T1000 (cell line): ENCODE measurements around the gene ZDHHC14.
"Not testable (repeated sequence)": the region's sequence is repeated elsewhere in the genome, so short reads cannot be mapped to it uniquely, and the experiment has no call there.

Experiments
- DNase-seq: peaks from one replicate; lab custom pipeline; 2025; ENCODE audit warnings: mixed read lengths; lab: John Stamatoyannopoulos, UW

The ZDHHC14 gene

GRCh38 chr6:157381631-157382621 is 936 bp downstream of the ZDHHC14 start:
- DNase-seq = peak; percentile 4

GRCh38 chr6:157382821-157383220 is 1.8 kb downstream of the ZDHHC14 start:
- DNase-seq = no peak

- no peak for DNase-seq
Observed at GRCh38 chr6:157383471-157383870, 2.5 kb downstream of the ZDHHC14 start.

GRCh38 chr6:157384962-157385361 is 4.0 kb downstream of the ZDHHC14 start:
- not testable (repeated sequence) for DNase-seq

- no peak for DNase-seq
Observed at GRCh38 chr6:157385482-157385881, 4.5 kb downstream of the ZDHHC14 start.

GRCh38 chr6:157386023-157386422 is 5.0 kb downstream of the ZDHHC14 start:
- DNase-seq = no peak

- DNase-seq = no peak
Observed at GRCh38 chr6:157386454-157386853, 5.5 kb downstream of the ZDHHC14 start.

- no peak for DNase-seq
Observed at GRCh38 chr6:157388924-157389323, 7.9 kb downstream of the ZDHHC14 start.

GRCh38 chr6:157390273-157391060 is 9.5 kb downstream of the ZDHHC14 start:
- DNase-seq = no peak

- no peak for DNase-seq
Observed at GRCh38 chr6:157392927-157393668, 12.1 kb downstream of the ZDHHC14 start.

GRCh38 chr6:157393669-157394327 is 12.8 kb downstream of the ZDHHC14 start:
- no peak for DNase-seq

GRCh38 chr6:157395199-157395598 is 14.2 kb downstream of the ZDHHC14 start:
- not testable (repeated sequence) for DNase-seq

- no peak for DNase-seq
Observed at GRCh38 chr6:157396026-157396425, 15.0 kb downstream of the ZDHHC14 start.

GRCh38 chr6:157397660-157398059 is 16.7 kb downstream of the ZDHHC14 start:
- DNase-seq = no peak

GRCh38 chr6:157398151-157398550 is 17.2 kb downstream of the ZDHHC14 start:
- no peak for DNase-seq

- DNase-seq = no peak
Observed at GRCh38 chr6:157400676-157401075, 19.7 kb downstream of the ZDHHC14 start.

GRCh38 chr6:157401734-157402338 is 20.8 kb downstream of the ZDHHC14 start:
- no peak for DNase-seq

- DNase-seq = no peak
Observed at GRCh38 chr6:157402996-157403685, 22.2 kb downstream of the ZDHHC14 start.

- DNase-seq = no peak
Observed at GRCh38 chr6:157403686-157404051, 22.7 kb downstream of the ZDHHC14 start.

GRCh38 chr6:157405986-157406385 is 25.0 kb downstream of the ZDHHC14 start:
- no peak for DNase-seq

GRCh38 chr6:157406661-157407060 is 25.7 kb downstream of the ZDHHC14 start:
- no peak for DNase-seq
